ENCODE measurements around the gene ASB5. TPM values are rescaled to one million over a fixed set of nuclear protein-coding genes. Genes with fewer than 3 reads are reported as not detected.

ASB5 gene
- total RNA-seq, 4 donors from 2014 or later = 21.8 to 69.1 (median 25.9) TPM

DNA sequence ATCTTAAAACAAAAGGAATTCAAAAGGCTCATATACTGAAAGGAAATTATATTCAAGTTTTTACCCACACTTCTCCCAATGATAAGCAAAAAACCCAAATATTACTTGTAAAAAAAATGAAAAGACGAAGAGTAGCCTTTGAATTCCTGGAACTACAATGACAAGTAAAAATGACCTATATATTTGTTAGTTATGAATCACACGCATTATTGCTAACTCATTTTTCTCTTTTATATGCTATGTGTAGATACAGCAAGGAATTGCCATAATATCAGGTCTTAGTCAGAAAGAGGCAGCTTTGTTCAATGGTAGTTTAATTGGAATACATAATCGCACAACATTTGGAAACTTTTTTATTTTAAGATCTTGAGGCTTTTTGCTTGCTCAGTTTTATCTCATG is 22.7 kb upstream of the ASB5 start:
- no peaks in the 10 kb centered on the region for H3K9me3 ChIP-seq
- no peaks in the 10 kb centered on the region for H3K27me3 ChIP-seq
- 78 to 86% methylated on average over 3 of the region's 3 CpGs for WGBS, 2 donors (ENCODE audit: low coverage in 1 of 2)
- ATAC-seq = no peak
- no peak overlapping the region for H3K4me3 ChIP-seq
- TF ChIP-seq, protein P1, sequence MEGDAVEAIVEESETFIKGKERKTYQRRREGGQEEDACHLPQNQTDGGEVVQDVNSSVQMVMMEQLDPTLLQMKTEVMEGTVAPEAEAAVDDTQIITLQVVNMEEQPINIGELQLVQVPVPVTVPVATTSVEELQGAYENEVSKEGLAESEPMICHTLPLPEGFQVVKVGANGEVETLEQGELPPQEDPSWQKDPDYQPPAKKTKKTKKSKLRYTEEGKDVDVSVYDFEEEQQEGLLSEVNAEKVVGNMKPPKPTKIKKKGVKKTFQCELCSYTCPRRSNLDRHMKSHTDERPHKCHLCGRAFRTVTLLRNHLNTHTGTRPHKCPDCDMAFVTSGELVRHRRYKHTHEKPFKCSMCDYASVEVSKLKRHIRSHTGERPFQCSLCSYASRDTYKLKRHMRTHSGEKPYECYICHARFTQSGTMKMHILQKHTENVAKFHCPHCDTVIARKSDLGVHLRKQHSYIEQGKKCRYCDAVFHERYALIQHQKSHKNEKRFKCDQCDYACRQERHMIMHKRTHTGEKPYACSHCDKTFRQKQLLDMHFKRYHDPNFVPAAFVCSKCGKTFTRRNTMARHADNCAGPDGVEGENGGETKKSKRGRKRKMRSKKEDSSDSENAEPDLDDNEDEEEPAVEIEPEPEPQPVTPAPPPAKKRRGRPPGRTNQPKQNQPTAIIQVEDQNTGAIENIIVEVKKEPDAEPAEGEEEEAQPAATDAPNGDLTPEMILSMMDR (IDR thresholded peaks at IDR 0.05) = no peak
- no peak for TF ChIP-seq POLR2AphosphoS5 (IDR thresholded peaks at IDR 0.05)
- TF ChIP-seq EP300 (IDR thresholded peaks at IDR 0.05) = no peak
- no peak for TF ChIP-seq POLR2A (IDR thresholded peaks at IDR 0.05)
- peaks cover 0 to 3% (median 2%) of the 10 kb centered on the region in 3 donors for H3K4me1 ChIP-seq
- no peak overlapping the region for H3K27ac ChIP-seq
- no peaks in the 10 kb centered on the region for H3K36me3 ChIP-seq

DNA sequence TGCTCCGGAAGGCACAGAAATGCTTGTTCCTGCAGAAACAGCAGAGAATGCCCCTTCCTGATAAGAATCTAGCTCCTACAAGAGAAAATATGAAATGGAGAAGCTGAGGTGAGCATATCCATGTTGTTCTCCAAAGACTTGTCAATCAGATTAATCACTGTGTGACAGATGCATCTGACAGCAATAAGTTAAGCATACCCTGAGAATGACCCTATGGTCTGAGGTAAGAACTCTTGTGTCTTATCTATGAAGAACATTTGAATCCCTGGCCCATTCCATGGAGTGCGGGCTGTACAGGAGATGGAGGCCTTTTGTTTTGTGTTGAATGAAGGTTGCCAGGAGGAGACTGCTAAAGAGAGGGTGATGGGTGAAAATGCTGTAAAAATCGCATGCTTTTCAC is 21.5 kb upstream of the ASB5 start:
- Histone ChIP-seq H3K4me1 (peaks cover 0 to 8% (median 3%) of the 10 kb centered on the region in 3 donors), H3K36me3 (no peaks in the 10 kb centered on the region), H3K9me3 (no peaks in the 10 kb centered on the region), H3K4me3 (no peak overlapping the region), H3K27ac (no peak overlapping the region), H3K27me3 (no peaks in the 10 kb centered on the region)
- no peak for TF ChIP-seq POLR2AphosphoS5 (IDR thresholded peaks at IDR 0.05)
- TF ChIP-seq EP300 (IDR thresholded peaks at IDR 0.05) = no peak
- TF ChIP-seq POLR2A (IDR thresholded peaks at IDR 0.05) = no peak
- TF ChIP-seq, protein P1 (IDR thresholded peaks at IDR 0.05) = no peak
- no peak for ATAC-seq
- WGBS, 2 donors (ENCODE audit: low coverage in 1 of 2) = 83 to 86% methylated on average over 3 of the region's 3 CpGs

DNA sequence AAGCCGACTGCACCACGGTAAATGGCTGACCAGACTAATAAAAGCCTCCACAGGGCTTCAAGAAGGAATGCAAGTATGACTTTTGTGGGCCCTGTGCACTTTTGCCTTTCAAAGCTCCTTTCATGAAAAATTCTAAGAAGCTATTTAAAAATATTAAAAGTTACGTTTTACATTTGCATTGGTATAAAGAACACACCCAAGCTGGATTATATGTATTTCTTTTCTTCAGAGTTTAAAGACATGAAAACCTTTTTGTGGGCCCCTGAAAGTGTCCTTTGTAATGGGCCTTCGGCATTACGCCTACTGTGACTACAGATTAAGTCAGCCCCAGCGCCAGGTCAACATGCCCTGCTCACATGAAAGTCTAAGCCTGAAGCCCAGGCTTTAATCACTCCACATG is 20.5 kb upstream of the ASB5 start:
- H3K27me3 ChIP-seq = no peaks in the 10 kb centered on the region
- no peak overlapping the region for H3K27ac ChIP-seq
- H3K36me3 ChIP-seq = no peaks in the 10 kb centered on the region
- TF ChIP-seq EP300 (IDR thresholded peaks at IDR 0.05) (no peak), POLR2AphosphoS5 (IDR thresholded peaks at IDR 0.05) (no peak), POLR2A (IDR thresholded peaks at IDR 0.05) (no peak)
- TF ChIP-seq, protein P1 (IDR thresholded peaks at IDR 0.05) = no peak
- H3K4me1 ChIP-seq = peaks cover 0 to 8% (median 3%) of the 10 kb centered on the region in 3 donors
- ATAC-seq = no peak
- 88 to 89% methylated on average over 4 of the region's 6 CpGs for WGBS, 2 donors (ENCODE audit: low coverage in 1 of 2)
- no peaks in the 10 kb centered on the region for H3K9me3 ChIP-seq
- H3K4me3 ChIP-seq = no peak overlapping the region

DNA sequence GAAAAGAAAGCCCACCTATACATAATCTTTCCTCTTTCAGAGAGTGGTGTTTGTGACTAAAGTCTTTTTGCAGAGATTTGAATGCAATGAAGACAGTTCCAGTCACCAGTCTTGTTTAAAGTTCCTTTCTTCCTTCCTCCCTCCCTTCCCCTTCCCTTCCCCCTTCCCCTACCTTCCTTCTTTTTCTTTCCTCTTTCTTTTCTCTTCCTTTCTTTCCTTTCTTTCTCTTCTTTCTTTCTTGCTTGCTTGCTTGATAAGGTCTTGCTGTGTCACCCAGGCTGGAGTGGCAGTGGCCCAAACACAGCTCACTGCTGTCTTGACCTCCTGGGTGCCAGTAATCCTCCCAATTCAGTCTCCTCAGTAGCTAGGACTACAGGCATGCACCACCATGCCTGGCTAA is 19.0 kb upstream of the ASB5 start:
- H3K27ac ChIP-seq = no peak overlapping the region
- TF ChIP-seq POLR2AphosphoS5 (IDR thresholded peaks at IDR 0.05) (no peak), POLR2A (IDR thresholded peaks at IDR 0.05) (no peak), EP300 (IDR thresholded peaks at IDR 0.05) (no peak)
- TF ChIP-seq, protein P1 (IDR thresholded peaks at IDR 0.05) = no peak
- no peak overlapping the region for H3K4me3 ChIP-seq
- ATAC-seq = no peak
- no peaks in the 10 kb centered on the region for H3K9me3 ChIP-seq
- H3K36me3 ChIP-seq = no peaks in the 10 kb centered on the region
- peaks cover 0 to 8% (median 3%) of the 10 kb centered on the region in 3 donors for H3K4me1 ChIP-seq
- no peaks in the 10 kb centered on the region for H3K27me3 ChIP-seq

DNA sequence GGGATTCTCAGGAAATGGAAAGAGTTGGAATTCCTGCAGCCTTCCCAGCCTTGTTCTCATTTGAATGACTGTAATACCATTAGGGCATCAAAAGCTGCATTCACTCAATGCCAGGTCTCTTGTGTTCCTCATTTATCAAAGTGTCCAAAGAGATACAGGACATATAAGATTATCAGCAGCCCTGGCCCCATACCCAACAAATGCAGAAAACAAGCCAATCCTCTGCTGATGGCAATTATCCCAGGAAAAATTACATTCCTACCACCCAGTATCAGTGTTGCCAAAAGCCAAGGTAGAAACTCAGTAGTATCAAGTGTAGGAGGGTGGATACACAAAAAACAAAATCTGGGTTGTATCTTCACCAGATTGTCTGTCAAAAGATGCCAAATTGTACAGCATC is 18.5 kb upstream of the ASB5 start:
- no peak overlapping the region for H3K4me3 ChIP-seq
- no peaks in the 10 kb centered on the region for H3K27me3 ChIP-seq
- ATAC-seq = no peak
- H3K4me1 ChIP-seq = peaks cover 0 to 8% (median 3%) of the 10 kb centered on the region in 3 donors
- TF ChIP-seq, protein P1 (IDR thresholded peaks at IDR 0.05) = no peak
- TF ChIP-seq EP300 (IDR thresholded peaks at IDR 0.05) (no peak), POLR2AphosphoS5 (IDR thresholded peaks at IDR 0.05) (no peak), POLR2A (IDR thresholded peaks at IDR 0.05) (no peak)
- H3K36me3 ChIP-seq = no peaks in the 10 kb centered on the region
- H3K27ac ChIP-seq = no peak overlapping the region
- no peaks in the 10 kb centered on the region for H3K9me3 ChIP-seq
